ENCODE data around the gene TMEM179B.
"Not testable (repeated sequence)": the region's sequence is repeated elsewhere in the genome, so short reads cannot be mapped to it uniquely, and the experiment has no call there.

TMEM179B gene

DNA sequence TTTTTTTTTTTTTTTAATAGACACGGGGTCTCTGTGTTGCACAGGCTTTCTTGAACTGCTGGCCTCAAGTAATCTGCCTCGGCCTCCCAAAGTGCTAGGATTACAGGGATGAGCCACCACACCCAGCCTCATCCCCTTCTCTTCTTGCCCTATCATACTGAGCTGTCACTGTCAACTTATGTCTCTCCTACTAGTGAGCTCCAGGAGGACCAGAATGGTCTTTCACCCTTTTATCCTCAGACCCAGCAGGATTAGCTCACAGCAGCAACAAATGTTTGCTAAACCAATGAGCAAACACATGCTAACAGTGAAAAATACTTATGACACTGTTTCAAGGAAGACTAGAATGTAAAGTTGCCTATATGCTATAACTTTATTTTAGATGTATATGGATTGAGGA lies 24.5 kb downstream of the TMEM179B start:
- no peak for DNase-seq (ENCODE audit: low read depth)

GRCh38 chr11:62816557-62816956 lies 29.4 kb downstream of the TMEM179B start:
- TF ChIP-seq CTCF (IDR thresholded peaks at IDR 0.05; ENCODE audit: control insufficient read depth, insufficient read depth, low read depth, low read length, missing control alignments) = no peak
- DNase-seq (ENCODE audit: low read depth) = no peak
- H3K4me3 ChIP-seq (ENCODE audit: control insufficient read depth, low read depth, low read length) = no peak overlapping the region

More for the DNA sequence above, 24.5 kb downstream of the TMEM179B start:
- TF ChIP-seq CTCF (IDR thresholded peaks at IDR 0.05; ENCODE audit: control insufficient read depth, insufficient read depth, low read depth, low read length, missing control alignments) = no peak
- no peak overlapping the region for H3K4me3 ChIP-seq (ENCODE audit: control insufficient read depth, low read depth, low read length)

DNA sequence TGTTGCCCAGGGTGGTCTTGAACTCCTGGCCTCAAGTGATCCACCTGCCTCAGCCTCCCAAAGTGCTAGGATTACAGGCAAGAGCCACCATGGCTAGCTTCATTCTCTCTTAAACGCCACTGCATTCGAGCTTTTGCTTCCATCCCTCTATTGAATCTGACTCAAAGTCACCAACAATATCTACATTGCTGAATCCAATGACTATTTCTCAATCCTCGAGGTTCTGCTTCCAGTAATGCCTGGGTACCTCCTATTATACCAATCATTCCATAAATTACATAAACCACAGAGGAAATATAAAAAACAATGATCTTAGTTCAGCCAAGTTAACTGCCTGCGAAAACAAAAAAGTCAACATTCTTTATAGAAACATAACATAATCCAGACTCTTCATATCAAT lies 29.9 kb downstream of the TMEM179B start:
- no peak for TF ChIP-seq CTCF (IDR thresholded peaks at IDR 0.05; ENCODE audit: control insufficient read depth, insufficient read depth, low read depth, low read length, missing control alignments)
- DNase-seq (ENCODE audit: low read depth) = no peak
- no peak overlapping the region for H3K4me3 ChIP-seq (ENCODE audit: control insufficient read depth, low read depth, low read length)

GRCh38 chr11:62823677-62824076 lies 36.5 kb downstream of the TMEM179B start:
- TF ChIP-seq CTCF (IDR thresholded peaks at IDR 0.05; ENCODE audit: control insufficient read depth, insufficient read depth, low read depth, low read length, missing control alignments) = no peak
- DNase-seq (ENCODE audit: low read depth) = no peak
- H3K4me3 ChIP-seq (ENCODE audit: control insufficient read depth, low read depth, low read length) = no peak overlapping the region

GRCh38 chr11:62828130-62828529 lies 40.9 kb downstream of the TMEM179B start:
- H3K4me3 ChIP-seq (ENCODE audit: control insufficient read depth, low read depth, low read length); DNase-seq (ENCODE audit: low read depth): not testable (repeated sequence)

GRCh38 chr11:62830904-62831519 lies 43.8 kb downstream of the TMEM179B start:
- TF ChIP-seq CTCF (IDR thresholded peaks at IDR 0.05; ENCODE audit: control insufficient read depth, insufficient read depth, low read depth, low read length, missing control alignments) = no peak
- DNase-seq (ENCODE audit: low read depth) = no peak
- H3K4me3 ChIP-seq (ENCODE audit: control insufficient read depth, low read depth, low read length) = peak overlapping the region; percentile 97

DNA sequence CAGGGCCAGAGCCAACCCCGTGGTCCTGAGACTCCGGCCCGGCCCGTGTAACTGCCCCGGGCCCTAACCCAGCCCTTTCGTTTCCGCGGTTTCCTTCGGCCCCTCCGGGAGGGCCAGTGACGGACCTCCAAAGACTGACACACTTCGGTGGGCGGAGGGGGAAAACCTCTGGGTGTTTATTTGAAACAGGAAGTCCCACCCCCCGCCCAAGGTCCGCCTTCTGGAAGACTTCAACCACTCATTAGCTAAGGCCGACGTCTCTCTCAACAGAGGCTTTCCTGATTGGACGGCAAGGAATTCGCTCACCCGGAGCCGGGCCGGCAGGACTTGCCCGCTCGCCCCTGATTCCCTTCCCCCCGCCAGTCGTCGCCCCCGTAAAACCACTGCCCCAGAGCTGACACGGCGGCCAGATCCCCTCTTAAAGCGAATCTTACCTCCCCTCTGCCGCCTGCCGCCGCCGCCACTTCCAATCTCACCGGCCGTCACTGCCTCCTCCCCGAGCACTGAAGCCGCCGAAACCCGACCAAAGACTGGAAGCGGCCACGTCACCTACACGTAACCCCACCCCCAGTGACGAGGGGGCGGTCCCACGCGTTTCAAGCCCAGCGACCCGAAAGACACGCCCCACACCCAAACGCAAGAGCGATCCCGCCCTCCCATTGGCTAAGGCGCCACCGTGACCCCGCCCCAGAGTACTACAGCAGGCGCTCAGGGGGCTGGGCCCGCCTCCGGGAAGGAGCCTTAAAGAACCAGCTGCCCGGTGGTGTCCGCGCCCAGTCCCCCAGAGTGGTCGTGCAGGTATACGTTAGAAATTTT lies 44.5 kb downstream of the TMEM179B start, which contains the start of gene STX5:
TSS of gene STX5 (minus strand) at position 532 of the 816 bp plus-strand sequence. CDS start 808 bp downstream, outside the sequence.
- no peak for TF ChIP-seq CTCF (IDR thresholded peaks at IDR 0.05; ENCODE audit: control insufficient read depth, insufficient read depth, low read depth, low read length, missing control alignments)
- peak within 1 kb of the TSS; percentile 97 for H3K4me3 ChIP-seq (ENCODE audit: control insufficient read depth, low read depth, low read length)
- DNase-seq (ENCODE audit: low read depth) = peak; percentile 94

Data from AG09309 (cell line).